D341Med (cell line): ENCODE results near the gene AVL9.

Experiments used
- DNase-seq: peaks from one replicate; pipeline ENCODE4 v3.0.0; 2012; ENCODE audit warnings: low spot score

The AVL9 gene

GRCh38 chr7:32535162-32535702, 39.9 kb downstream of the AVL9 start:
- no peak for DNase-seq

- no peak for DNase-seq
Measured at GRCh38 chr7:32536016-32536415, 40.7 kb downstream of the AVL9 start.

- no peak for DNase-seq
Measured at GRCh38 chr7:32536585-32536984, 41.3 kb downstream of the AVL9 start.

- no peak for DNase-seq
Measured at GRCh38 chr7:32537760-32538159, 42.5 kb downstream of the AVL9 start.

GRCh38 chr7:32539366-32539765, 44.1 kb downstream of the AVL9 start:
- no peak for DNase-seq

GRCh38 chr7:32539919-32540531, 44.7 kb downstream of the AVL9 start:
- peak; percentile 39 for DNase-seq

GRCh38 chr7:32542595-32542994, 47.3 kb downstream of the AVL9 start:
- no peak for DNase-seq

- no peak for DNase-seq
Measured at GRCh38 chr7:32559480-32559879, 64.2 kb downstream of the AVL9 start.

- DNase-seq: no peak
Measured at GRCh38 chr7:32560075-32560474, 64.8 kb downstream of the AVL9 start.

GRCh38 chr7:32561613-32562012, 66.3 kb downstream of the AVL9 start:
- DNase-seq: no peak

- DNase-seq: no peak
Measured at GRCh38 chr7:32564542-32564941, 69.3 kb downstream of the AVL9 start.

GRCh38 chr7:32569388-32570289, 74.3 kb downstream of the AVL9 start:
- no peak for DNase-seq

GRCh38 chr7:32573110-32573687, 77.9 kb downstream of the AVL9 start:
- DNase-seq: no peak

GRCh38 chr7:32574626-32575025, 79.3 kb downstream of the AVL9 start:
- DNase-seq: no peak

GRCh38 chr7:32577421-32577820, 82.1 kb downstream of the AVL9 start:
- no peak for DNase-seq

GRCh38 chr7:32579776-32580175, 84.5 kb downstream of the AVL9 start:
- no peak for DNase-seq

GRCh38 chr7:32580646-32581045, 85.4 kb downstream of the AVL9 start:
- DNase-seq: no peak

- no peak for DNase-seq
Measured at GRCh38 chr7:32582036-32582435, 86.7 kb downstream of the AVL9 start.

GRCh38 chr7:32583791-32584190, 88.5 kb downstream of the AVL9 start:
- DNase-seq: no peak

- DNase-seq: no peak
Measured at GRCh38 chr7:32586291-32587221, 91.3 kb downstream of the AVL9 start.

GRCh38 chr7:32587411-32587948, 92.2 kb downstream of the AVL9 start:
- no peak for DNase-seq

- DNase-seq: no peak
Measured at GRCh38 chr7:32588657-32589056, 93.4 kb downstream of the AVL9 start.
